Activated CD4-positive, alpha-beta T cell treated with anti-CD3 and anti-CD28 coated beads for 36 hours (primary cell): Measurements from ENCODE around the gene OXTR. TPM values are rescaled to one million over a fixed set of nuclear protein-coding genes. Genes with fewer than 3 reads are reported as not detected.
"Not testable (repeated sequence)": the region's sequence is repeated elsewhere in the genome, so short reads cannot be mapped to it uniquely, and the experiment has no call there.

ENCODE experiments used
- ATAC-seq: fragments of 200-7000 bp; cut with Tn5 transposase; one replicate; pipeline ENCODE4 v1.10.0; 2021; ENCODE audit warnings: mild to moderate bottlenecking, moderate library complexity
- CTCF ChIA-PET: fragments of 350-600 bp; sonication (Branson Sonifier 250); formaldehyde crosslinking; loops from one replicate; lab custom pipeline; 2021; ENCODE audit warnings: antibody characterized with exemption; lab: Charles Lee
- POLR2A ChIA-PET: fragments of 350-600 bp; sonication (Branson Sonifier 250); formaldehyde crosslinking; loops from one replicate; lab custom pipeline; 2021; ENCODE audit warnings: antibody characterized with exemption, inconsistent platforms; lab: Charles Lee
- DNase-seq: peaks from one replicate; pipeline ENCODE4 v3.0.0-alpha.2; 2020
- H3K27ac Mint-ChIP-seq: one replicate; pipeline ENCODE4 v1.8.0; 2021; ENCODE audit warnings: mixed read lengths
- H3K27me3 Mint-ChIP-seq: one replicate; pipeline ENCODE4 v1.8.0; 2021; ENCODE audit warnings: mixed read lengths
- H3K36me3 Mint-ChIP-seq: one replicate; pipeline ENCODE4 v1.8.0; 2021; ENCODE audit warnings: low read depth, mixed read lengths
- H3K4me1 Mint-ChIP-seq: one replicate; pipeline ENCODE4 v1.8.0; 2021; ENCODE audit warnings: mixed read lengths
- H3K4me3 Mint-ChIP-seq: one replicate; pipeline ENCODE4 v1.8.0; 2021; ENCODE audit warnings: mild to moderate bottlenecking, moderate library complexity, mixed read lengths
- H3K9me3 Mint-ChIP-seq: one replicate; pipeline ENCODE4 v1.8.0; 2021; ENCODE audit warnings: low read depth, mixed read lengths
- intact Hi-C, 2 experiments: fragments of 100-400 bp; cut with DNase I in 1 of 2; cut with micrococcal nuclease in 1 of 2; formaldehyde crosslinking; loops; one replicate each; pipeline versions ENCODE4 v1.14.2 to v1.15.1; 2022 to 2024; cut with DNase I, micrococcal nuclease
- total RNA-seq, 2 experiments: library from RNA; stranded (reverse); gene quantifications; one replicate each; pipeline ENCODE4 v1.2.3, GENCODE V29; 2021

The OXTR gene
- total RNA-seq, 2 experiments from 2014 or later, result 0.70 to 0.91 TPM

DNA sequence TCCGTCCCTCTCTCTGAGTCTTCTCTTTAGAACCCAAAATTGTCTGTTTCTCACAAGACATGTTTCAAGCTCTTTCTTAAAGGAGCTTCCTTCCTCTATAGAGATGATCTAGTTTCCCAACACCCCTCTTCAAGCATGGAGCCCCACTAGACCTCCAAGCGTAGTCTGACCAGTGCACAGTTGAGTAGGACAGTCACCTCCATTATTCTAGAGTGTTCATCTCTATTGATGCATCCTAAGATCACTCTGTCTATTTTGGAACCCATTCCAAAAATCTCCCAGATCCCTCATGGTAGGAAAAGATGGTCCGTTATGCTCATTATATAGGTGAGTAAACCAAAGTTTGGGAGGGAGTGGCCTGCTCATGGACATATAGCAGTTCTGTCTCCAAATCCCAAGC is 39.9 kb downstream of the OXTR start:
- H3K27me3 Mint-ChIP-seq, result no peaks in the 10 kb centered on the region
- H3K36me3 Mint-ChIP-seq, result no peaks in the 10 kb centered on the region
- no peak for ATAC-seq
- DNase-seq, result no peak
- no peak overlapping the region for H3K4me3 Mint-ChIP-seq
- POLR2A ChIA-PET, result no interaction called here
- no peak overlapping the region for H3K27ac Mint-ChIP-seq
- intact Hi-C loops, result no loop called here
- CTCF ChIA-PET, result no interaction called here
- H3K4me1 Mint-ChIP-seq, result no peaks in the 10 kb centered on the region
- no peaks in the 10 kb centered on the region for H3K9me3 Mint-ChIP-seq

DNA sequence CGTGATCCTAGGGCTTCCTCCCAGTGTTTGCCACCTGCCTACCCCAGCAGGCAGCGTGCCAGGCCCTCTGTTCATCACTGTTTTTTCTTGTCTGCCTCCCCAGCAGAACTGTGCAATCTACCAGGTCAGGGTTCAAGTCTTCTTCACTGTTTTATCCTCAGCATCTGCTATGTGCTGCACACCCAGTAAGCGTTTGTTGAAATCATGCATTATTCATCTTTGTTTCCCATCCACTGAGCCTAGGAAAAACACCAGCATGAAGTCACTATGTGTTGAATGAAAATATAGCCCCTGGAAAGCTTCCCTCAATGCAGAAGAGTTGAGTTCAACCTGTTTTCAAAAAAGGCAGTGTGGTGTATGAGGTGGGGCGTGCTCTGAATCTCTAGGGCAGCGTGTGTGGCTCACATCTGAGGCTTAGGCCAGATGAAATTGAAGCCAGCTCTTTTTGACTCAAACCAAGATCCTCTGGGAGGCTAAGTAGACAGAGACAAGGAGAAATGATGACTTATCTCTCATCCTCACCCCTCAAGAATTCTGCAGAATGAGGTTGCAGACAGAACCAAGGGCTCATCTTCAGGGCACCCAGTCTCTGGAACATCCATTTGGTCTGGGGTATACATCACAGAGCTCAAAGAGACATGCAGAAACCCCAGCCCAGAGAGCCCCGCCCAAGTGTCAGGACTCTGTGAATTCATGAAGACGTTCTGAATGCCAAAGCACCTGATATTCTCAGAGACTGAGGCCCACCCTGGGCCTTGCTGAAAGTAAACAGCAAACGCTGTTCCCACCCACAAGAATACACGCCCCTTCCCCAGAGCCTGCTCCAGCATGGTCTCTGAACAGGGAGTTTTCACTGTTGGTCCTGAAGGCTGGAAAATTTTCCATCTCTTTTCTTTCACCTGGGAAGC is 41.6 kb downstream of the OXTR start:
- ChIA-PET POLR2A (no interaction called here), CTCF (interaction anchor here (0.5 to 0.7 kb wide), 3 partner anchors 12 to 409 kb away, joined by 3 to 4 read pairs (median 3); no protein-coding TSS in a partner anchor)
- no peak for ATAC-seq
- DNase-seq, result no peak
- Mint-ChIP-seq H3K4me1 (no peaks in the 10 kb centered on the region), H3K36me3 (no peaks in the 10 kb centered on the region), H3K4me3 (no peak overlapping the region), H3K27ac (no peak overlapping the region), H3K9me3 (no peaks in the 10 kb centered on the region), H3K27me3 (no peaks in the 10 kb centered on the region)
- intact Hi-C loops, result no loop called here

DNA sequence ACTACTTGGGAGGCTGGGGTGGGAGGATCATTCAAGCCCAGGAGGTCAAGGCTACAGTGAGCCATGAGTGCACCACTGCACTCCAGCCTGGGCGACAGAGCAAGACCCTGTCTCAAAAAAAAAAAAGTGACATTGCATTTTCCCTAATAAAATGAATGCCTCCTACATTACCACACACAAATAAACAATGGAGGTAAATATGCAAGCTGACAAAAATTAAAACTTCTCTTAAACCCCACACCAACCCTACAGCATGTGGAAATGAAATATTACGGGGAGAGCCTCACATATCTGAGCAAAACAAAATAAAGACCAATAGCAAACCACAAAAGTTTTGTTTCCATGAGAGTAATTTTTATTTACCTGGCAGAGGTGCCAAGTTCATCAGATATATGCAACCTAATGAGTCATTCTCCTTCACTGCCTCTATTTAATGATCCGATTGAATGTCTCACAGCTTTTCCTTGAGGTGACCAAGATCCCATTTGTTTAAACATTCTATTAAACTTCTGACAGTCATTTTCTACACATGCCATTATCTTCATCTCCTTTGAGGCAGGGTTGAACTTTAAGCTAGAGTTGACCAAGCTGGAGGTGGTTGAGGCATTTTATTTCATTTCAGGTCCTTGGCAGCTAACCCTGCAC is 45.2 kb downstream of the OXTR start:
- H3K27me3 Mint-ChIP-seq, result no peaks in the 10 kb centered on the region
- H3K4me3 Mint-ChIP-seq, result no peak overlapping the region
- intact Hi-C loops, result no loop called here
- H3K9me3 Mint-ChIP-seq, result no peaks in the 10 kb centered on the region
- DNase-seq, result no peak
- no peaks in the 10 kb centered on the region for H3K36me3 Mint-ChIP-seq
- H3K4me1 Mint-ChIP-seq, result no peaks in the 10 kb centered on the region
- no peak overlapping the region for H3K27ac Mint-ChIP-seq
- no peak for ATAC-seq
- CTCF ChIA-PET, result interaction anchor here (0.7 kb wide), 1 partner anchor 27 kb away, joined by 4 read pairs; no protein-coding TSS in a partner anchor
- POLR2A ChIA-PET, result no interaction called here

DNA sequence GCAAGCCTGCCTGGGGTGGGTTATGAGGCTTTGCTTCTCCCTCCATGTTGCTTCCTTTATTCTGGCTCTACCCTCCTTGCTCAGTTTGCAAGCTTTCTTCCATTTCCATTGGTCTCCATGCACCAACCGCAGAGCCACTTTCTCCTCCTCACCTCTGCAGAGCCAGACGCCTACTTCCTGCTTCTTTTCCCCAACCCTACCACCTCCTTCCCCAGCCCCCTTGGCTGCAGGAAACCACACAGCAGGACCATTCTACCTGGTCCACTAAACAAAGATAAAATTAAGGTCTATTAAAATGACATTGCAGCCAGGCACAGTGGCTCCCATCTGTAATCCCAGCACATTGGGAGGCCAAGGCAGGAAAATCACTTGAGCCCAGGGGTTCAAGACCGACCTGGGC is 45.8 kb downstream of the OXTR start:
- Mint-ChIP-seq H3K9me3 (no peaks in the 10 kb centered on the region), H3K27ac (no peak overlapping the region), H3K27me3 (no peaks in the 10 kb centered on the region), H3K4me1 (no peaks in the 10 kb centered on the region), H3K4me3 (no peak overlapping the region), H3K36me3 (no peaks in the 10 kb centered on the region)
- ChIA-PET POLR2A (no interaction called here), CTCF (interaction anchor here (0.7 kb wide), 1 partner anchor 323 kb away, joined by 3 read pairs; no protein-coding TSS in a partner anchor)
- no peak for DNase-seq
- no peak for ATAC-seq
- intact Hi-C loops, result no loop called here

DNA sequence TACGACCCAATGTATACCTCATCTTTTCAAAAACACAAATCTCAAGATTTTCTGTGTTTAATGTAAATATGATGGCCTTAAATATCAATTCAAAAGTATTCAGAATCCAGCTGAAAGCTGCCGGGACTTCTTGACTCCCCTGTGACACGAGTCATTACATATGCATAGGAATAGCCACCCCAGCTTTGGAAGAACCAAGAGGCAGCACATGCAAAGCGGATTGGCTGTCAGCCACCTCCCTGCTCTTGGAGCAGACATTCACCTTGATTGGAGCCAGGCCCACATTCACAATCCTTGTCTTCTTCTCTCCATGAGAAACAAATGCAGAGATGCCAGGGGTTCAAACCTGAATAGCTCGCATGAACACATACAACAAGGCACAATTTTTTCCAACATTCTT is 46.6 kb downstream of the OXTR start:
- CTCF ChIA-PET, result interaction anchor here (0.7 kb wide), 1 partner anchor 324 kb away, joined by 3 read pairs; no protein-coding TSS in a partner anchor
- POLR2A ChIA-PET, result no interaction called here

DNA sequence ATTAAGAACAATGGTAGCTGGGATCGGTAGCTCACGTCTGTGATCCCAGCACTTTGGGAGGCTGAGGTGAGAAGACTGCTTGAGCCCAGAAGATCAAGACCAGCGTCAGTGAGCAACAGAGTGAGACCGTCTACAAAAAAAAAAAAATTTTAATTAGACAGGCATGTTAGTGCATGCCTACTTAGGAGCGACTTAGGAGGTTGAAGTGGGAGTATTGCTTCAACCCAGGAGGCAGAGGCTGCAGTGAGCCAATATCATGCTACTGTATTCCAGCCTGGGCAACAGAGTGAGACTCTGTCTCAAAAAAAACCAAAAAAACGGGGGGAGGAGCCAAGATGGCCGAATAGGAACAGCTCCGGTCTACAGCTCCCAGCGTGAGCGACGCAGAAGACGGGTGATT is 53.7 kb downstream of the OXTR start:
- DNase-seq, H3K36me3 Mint-ChIP-seq, H3K4me1 Mint-ChIP-seq, H3K27me3 Mint-ChIP-seq, H3K9me3 Mint-ChIP-seq, POLR2A ChIA-PET, ATAC-seq, intact Hi-C loops, H3K4me3 Mint-ChIP-seq, H3K27ac Mint-ChIP-seq: not testable (repeated sequence)
- CTCF ChIA-PET, result interaction anchor here (0.6 kb wide), 1 partner anchor 11 kb away, joined by 3 read pairs; no protein-coding TSS in a partner anchor

More for the DNA sequence above, 46.6 kb downstream of the OXTR start:
- DNase-seq (no peak), ATAC-seq (no peak)
- Mint-ChIP-seq H3K27me3 (no peaks in the 10 kb centered on the region), H3K36me3 (no peaks in the 10 kb centered on the region), H3K27ac (no peak overlapping the region), H3K4me1 (no peaks in the 10 kb centered on the region), H3K4me3 (no peak overlapping the region), H3K9me3 (peaks cover 2% of the 10 kb centered on the region)
- intact Hi-C loops, result no loop called here

DNA sequence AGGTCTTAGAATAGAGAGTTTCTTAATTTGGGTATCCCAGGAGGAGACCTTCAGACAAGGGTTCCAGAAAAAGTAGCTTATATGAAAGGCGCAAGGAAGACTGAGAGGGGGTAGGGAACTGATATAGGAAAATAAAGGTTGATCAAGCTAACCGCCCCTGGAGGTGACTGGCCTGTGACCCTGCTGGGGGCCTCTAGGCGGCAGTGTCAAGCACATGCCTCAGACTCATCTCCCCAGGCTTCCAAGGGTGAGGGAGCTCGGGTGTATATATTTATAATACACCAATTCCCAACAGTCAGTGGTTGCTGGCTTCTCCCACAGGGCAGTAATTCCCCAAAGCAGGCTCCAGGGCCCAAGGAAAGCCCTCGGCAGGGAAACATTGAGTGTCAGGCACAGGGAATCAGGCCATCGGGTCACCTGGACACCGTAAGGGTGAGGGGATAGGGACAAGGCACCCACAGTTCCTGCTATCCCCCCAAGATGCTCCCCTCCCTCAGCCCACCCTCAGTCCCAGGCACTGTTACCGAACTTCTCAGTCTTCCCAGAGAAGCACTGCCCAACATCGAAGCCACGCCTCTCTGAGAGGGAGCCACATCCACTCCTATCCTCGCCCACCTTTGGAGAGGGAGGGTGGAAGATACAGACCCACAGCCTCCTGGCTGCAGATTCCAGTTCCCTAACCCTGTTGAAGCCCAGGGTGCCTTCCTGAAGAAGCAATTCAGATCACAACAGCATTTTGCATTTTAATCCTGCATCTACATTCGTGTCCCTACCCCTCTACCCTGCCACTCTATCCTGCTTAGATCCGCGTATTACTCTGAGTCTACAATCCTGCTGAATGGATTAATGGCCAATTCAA is 55.3 kb downstream of the OXTR start:
- POLR2A ChIA-PET, result no interaction called here
- DNase-seq, result peak; percentile 22
- H3K4me1 Mint-ChIP-seq, result no peaks in the 10 kb centered on the region
- H3K4me3 Mint-ChIP-seq, result no peak overlapping the region
- H3K36me3 Mint-ChIP-seq, result no peaks in the 10 kb centered on the region
- no peak for ATAC-seq
- intact Hi-C loops, result no loop called here
- H3K9me3 Mint-ChIP-seq, result peaks cover 2% of the 10 kb centered on the region
- H3K27me3 Mint-ChIP-seq, result peaks cover 2% of the 10 kb centered on the region
- CTCF ChIA-PET, result no interaction called here
- H3K27ac Mint-ChIP-seq, result no peak overlapping the region

DNA sequence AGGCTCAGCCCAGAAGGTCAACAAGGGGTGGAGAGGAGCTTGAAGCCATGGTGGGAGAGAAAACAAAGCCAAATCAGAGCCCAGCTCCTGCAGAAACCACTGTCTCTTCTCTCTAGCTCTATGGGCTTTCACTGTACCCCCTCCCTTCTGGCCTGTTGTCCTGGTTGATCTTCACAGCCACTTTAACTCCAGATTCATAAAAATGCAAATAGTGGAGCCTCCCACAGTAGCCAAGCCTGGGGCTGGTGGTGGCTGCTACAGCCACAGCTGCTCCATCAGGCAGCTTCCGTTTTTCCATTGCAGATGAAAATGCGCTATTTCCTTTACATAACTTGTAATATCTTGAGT is 56.5 kb downstream of the OXTR start:
- Mint-ChIP-seq H3K27ac (no peak overlapping the region), H3K36me3 (no peaks in the 10 kb centered on the region), H3K27me3 (peaks cover 2% of the 10 kb centered on the region), H3K9me3 (no peaks in the 10 kb centered on the region), H3K4me1 (no peaks in the 10 kb centered on the region), H3K4me3 (no peak overlapping the region)
- DNase-seq (no peak), ATAC-seq (no peak)
- POLR2A ChIA-PET, result no interaction called here
- intact Hi-C loops, result no loop called here
- CTCF ChIA-PET, result interaction anchor here (0.6 to 1.0 kb wide), 2 partner anchors 39 to 57 kb away, joined by 3 read pairs; partner anchors contain the start of gene OXTR

DNA sequence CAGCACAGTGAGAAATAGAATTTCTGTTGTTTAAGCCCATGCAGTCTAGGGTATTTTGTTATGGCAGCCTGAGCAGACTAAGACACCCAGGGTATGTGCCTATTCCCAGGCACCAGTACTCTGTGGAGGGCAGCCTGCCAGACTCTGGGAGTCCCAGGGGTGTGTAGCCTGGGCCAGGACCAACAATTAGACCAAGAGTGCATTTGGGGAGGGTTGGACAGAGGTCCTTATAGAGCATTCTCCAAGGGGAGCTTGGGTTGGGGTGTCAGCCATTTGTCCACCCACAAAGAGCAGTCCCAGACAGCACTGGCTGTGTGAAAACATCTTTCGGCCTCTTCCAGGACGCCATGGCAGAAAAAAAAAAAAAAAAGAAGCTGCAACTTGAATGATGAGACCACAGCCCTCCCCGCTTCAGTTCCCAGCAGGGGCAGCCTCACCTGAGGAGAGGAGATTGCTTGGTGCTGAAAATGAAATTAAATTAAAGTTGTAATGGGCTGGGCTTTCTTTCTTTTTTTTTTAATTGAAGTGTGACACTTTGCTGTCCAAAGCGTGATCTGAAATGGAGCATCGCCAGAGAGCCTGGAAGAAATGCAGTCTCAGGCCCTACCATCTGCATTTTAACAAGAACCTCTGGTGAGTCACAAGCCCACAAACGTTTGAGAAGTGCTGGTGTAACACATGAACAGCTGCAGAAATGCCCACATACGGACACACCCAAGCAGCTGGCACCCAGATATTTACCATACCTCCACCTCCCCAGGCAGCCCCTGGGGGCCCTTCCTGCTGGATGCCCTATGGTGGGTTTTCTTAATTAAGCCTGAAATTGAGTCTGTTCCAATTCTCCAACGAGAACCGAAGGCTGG is 57.1 kb downstream of the OXTR start:
- Mint-ChIP-seq H3K27ac (no peak overlapping the region), H3K4me1 (no peaks in the 10 kb centered on the region), H3K4me3 (no peak overlapping the region), H3K9me3 (no peaks in the 10 kb centered on the region), H3K36me3 (no peaks in the 10 kb centered on the region), H3K27me3 (peaks cover 2% of the 10 kb centered on the region)
- POLR2A ChIA-PET, result no interaction called here
- ATAC-seq (no peak), DNase-seq (no peak)
- intact Hi-C loops, result no loop called here
- CTCF ChIA-PET, result interaction anchor here (0.6 to 1.0 kb wide), 2 partner anchors 38 to 57 kb away, joined by 3 read pairs; partner anchors contain the start of gene OXTR

DNA sequence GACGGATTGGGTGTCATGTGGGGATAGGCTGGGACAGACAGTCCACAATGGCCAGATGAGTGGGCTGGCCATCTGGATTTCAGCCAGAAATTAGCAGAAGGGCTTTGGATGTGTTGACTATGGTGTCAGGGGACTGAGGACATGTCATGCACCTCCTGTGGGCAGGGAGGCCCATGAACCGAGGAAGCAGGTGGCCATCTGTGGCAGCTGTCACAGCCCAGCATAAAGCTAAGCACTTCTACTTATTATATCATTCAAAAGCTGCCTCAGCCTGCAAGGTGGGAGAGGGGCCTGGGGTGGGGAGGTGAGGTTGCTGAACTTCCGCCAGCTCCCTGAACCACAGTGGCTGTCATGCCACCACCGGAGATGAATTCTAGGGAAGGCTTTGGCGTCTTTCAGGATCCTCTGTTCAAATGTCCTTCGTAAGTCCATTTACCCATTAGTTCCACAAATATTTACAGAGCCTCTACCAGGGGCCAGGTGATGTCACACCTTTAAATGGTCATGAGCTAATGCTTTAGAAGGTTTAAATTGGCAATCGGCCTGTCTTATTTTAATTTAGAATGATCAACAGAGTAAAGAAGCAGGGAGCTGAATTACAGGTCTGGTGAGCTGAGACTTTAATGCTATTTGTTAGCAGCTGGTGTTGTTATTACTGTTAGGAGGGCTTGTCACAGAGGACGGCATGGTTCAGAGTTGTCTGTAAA is 59.5 kb downstream of the OXTR start:
- no peak overlapping the region for H3K27ac Mint-ChIP-seq
- POLR2A ChIA-PET, result interaction anchor here (0.7 kb wide), 1 partner anchor 1727 kb away, joined by 3 read pairs; no protein-coding TSS in a partner anchor
- peaks cover 4% of the 10 kb centered on the region for H3K27me3 Mint-ChIP-seq
- H3K36me3 Mint-ChIP-seq, result no peaks in the 10 kb centered on the region
- no peak for DNase-seq
- ATAC-seq, result no peak
- intact Hi-C loops, result no loop called here
- H3K9me3 Mint-ChIP-seq, result peaks cover 4% of the 10 kb centered on the region
- no peaks in the 10 kb centered on the region for H3K4me1 Mint-ChIP-seq
- no peak overlapping the region for H3K4me3 Mint-ChIP-seq
- CTCF ChIA-PET, result no interaction called here
